ENCODE measurements around the gene TLNRD1.

Gene TLNRD1

GRCh38 chr15:80977627-80978036 lies 23.1 kb upstream of the TLNRD1 start:
- DNase-seq (ENCODE audit: low spot score) = peak; percentile 33

- DNase-seq (ENCODE audit: low spot score) = no peak
These were observed 21.9 kb upstream of the TLNRD1 start for GRCh38 chr15:80978685-80979329.

- DNase-seq (ENCODE audit: low spot score) = no peak
These were observed 21.1 kb upstream of the TLNRD1 start for GRCh38 chr15:80979538-80980200.

DNA sequence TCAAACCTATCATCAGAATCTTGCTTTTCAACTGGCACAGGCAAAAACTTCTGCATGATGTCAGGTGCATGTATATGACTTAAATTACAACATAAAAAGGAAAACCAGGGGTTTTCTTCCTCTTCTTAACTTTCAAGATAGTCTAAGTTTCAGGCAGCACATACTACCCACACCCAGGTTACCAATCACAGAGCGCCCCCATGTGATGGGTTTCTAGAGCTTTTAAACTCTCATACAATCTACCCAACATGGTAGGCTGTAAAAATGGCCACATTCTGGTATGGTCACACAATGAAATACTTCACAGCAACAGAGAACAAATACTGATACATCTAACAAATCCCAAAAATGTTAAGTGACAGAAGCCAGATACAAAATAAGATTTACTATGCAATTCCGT lies 18.5 kb upstream of the TLNRD1 start:
- DNase-seq (ENCODE audit: low spot score) = no peak

GRCh38 chr15:80982839-80983238 lies 17.9 kb upstream of the TLNRD1 start:
- no peak for DNase-seq (ENCODE audit: low spot score)

GRCh38 chr15:80984856-80985255 lies 15.9 kb upstream of the TLNRD1 start:
- DNase-seq (ENCODE audit: low spot score) = no peak

DNA sequence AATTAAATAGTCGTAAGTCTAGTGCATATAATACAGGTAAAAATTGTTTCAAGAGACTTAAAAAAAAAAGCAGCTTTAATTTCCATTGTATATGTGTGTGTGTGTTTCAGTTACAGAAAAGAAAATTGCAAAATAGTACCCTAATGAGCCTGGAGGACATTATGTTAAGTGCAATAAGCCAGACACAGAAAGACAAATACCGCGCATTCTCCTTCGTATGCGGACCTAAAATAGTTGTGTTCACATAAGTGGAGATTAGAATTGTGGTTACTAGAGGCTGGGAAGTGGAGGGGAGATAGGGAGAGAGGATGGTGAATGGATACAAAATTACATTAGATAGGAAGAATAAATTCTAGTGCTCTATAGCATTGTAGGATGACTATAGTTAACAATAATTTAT lies 14.7 kb upstream of the TLNRD1 start:
- DNase-seq (ENCODE audit: low spot score) = no peak

DNA sequence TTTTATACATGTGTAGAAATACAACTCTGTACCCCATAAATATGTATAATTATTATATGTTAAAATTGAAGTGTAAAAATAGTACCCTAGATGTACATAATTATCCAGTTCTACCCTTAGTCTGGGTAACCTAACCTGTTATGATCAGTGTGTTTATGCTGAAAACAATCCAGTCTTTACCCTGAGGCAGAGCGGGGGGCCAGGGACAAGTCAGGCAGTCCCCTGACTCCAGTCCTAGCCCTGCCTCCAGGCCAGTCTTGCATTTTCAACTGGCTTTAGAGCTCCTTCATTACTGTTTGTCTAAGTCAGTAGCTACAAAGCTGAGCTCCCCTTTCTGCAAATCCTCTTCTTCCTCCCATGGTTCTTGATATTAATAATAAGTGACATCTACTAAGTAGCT lies 14.2 kb upstream of the TLNRD1 start:
- no peak for DNase-seq (ENCODE audit: low spot score)

DNA sequence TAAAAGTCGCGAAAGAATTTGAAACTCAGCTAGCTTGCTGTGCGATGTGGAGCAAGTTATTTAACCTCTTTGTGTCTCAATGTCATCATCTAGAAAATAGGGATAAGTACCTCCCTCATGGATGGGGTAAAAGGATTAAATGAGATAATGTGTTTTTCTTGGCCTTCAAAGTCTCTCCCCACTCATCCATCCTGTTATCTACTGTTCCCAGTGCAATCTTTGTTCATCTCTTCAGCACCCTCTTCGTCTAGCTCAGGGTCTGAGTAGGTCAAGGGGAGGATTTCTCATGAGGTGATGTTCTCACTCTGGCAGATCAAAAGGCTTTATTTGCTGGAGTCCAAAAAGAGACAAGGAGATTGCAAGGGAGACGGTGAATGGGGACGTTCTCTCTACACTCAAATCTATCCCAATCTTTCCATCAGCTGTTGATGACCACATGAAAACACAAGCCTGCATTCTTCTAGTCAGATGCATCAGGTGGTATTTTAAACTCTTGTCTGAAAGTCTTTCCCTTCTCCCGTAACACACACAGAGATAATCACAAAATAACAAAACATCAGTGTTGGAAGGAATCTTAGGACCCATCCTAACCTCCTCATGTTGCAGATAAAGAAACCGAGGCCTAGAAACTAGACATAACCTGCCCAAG lies 12.5 kb upstream of the TLNRD1 start:
- no peak for DNase-seq (ENCODE audit: low spot score)

DNA sequence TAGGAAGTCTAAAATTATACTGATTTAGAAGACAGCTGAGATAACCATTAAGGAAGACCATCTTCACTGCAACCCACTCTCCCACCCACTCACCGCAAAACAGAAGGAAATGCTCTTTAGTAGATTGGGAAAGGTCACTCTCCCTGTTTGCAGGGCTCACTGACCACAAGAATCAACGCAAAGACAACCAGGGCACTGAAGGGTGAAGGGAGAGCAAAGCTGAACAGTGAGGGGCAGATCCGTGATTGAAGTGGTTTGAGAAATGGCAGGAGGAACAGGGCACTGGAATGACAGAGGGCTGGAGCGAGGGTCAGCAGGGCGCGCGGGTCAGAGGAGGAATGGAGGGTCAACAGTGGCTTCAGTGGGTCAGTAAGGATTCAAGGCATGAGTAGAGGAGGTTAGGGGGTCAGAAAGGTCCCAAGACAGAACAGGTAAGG lies 11.6 kb upstream of the TLNRD1 start:
- peak; percentile 26 for DNase-seq (ENCODE audit: low spot score)

DNA sequence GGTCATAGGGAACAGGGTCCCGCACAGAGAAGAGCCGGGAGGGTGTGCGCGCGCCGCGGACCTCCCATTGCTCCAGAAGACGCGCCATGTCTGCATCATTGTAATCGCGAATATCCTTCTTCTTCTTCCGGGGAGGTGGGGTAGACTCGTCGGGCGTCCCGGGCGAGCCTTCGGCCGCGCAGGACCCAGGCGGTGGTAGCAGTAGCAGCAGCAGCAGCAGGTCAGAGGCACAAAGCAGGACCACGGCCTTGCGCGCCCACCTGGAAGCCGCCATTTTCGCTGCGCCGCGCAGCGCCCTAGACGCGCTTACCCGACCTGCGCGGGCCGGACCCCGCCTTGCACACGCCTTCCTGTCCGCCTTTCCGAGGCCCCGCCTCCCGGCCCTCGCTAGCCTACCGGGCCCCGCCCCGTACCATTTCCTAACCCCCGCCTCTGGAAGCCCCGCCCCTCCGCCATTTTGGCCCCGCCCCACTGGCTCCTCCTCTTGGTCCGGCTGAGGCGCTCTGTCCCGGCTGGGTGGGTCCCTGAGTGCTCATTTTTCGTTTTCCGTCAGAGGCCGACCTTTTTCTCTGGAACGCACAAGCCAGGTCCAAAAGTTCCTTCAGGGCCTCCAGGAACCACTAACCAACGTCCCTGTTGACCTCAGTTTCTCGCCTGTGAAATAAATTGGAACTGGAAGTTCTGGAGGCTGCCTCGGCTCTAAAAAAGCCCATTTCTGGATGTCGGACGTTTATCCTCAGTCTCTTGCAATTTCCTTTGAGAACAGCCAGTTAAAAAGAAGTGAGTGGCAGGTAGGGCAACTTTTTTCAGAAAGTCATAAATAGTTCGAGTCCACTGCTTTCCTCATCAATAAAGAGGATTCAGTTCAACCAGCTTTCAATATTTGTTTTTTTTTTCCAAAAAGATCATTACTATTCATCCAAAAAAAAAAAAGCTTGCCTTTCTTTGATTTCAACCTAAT lies 10.9 kb upstream of the TLNRD1 start, which contains the start of gene MESD:
MESD (minus strand) TSS at position 302 of the 961 bp plus-strand sequence; CDS start at position 274, 28 bp downstream.
- DNase-seq (ENCODE audit: low spot score) = peak; percentile 93

DNA sequence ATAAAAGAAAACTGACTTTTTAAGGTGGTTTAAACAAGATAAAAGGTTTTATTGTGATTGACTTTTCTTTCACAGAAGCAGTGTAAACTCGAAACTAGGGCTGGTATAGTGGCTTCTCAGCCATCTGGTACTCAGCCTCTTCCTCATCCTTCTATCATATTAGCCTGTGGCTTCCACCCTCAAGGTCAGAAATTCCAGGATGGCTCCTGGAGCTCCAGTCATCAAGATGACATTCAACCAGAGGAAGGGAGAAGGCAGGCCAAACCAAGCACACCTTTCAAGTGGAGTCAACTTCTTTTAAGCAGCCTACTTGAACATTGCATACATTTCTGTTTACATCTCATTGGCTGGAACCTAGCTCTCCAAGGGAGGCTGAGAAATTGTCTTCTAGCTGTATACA lies 9.8 kb upstream of the TLNRD1 start:
- DNase-seq (ENCODE audit: low spot score) = no peak

DNA sequence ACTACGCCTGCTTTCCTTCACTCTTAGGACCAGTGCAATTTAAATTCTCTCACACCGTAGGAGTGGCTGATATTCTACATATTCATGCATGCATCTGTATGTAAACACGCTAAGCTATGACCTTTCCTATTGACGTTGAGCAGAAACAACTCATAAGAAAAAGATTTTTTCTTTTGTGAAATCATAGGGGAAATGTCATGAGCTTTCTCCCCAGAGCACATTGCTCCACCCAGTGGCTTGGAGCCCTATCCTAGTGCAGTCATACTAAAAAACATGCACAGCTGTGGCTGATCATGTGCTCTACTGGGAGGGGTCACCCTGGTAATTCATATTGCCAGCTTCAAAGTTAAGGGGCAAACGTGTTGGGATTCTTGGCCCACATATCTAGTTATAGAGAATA lies 9.3 kb upstream of the TLNRD1 start:
- no peak for DNase-seq (ENCODE audit: low spot score)

DNA sequence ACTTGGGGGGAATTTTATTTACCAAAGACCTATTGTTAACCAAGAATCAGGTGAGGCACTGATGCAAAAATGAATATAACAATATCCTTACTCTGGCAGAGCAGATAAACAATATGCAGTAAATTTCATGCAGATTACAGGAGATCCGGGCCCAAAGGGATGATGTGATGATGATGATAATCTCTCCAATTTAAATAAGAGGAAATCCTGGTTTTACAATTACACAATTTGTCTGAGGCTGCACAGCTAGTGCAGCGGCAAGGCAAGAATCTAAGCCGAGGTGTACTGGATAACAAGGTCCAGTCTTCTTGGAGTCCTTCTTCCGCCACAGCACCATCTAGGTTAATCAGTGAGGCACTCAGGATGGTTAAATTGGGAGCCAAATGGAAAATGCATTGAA lies 8.7 kb upstream of the TLNRD1 start:
- DNase-seq (ENCODE audit: low spot score) = no peak

- DNase-seq (ENCODE audit: low spot score) = no peak
These were observed 8.3 kb upstream of the TLNRD1 start for GRCh38 chr15:80992441-80992840.

- DNase-seq (ENCODE audit: low spot score) = no peak
These were observed 4.5 kb upstream of the TLNRD1 start for GRCh38 chr15:80996247-80996646.

- no peak for DNase-seq (ENCODE audit: low spot score)
These were observed 3.0 kb upstream of the TLNRD1 start for GRCh38 chr15:80997692-80998091.

DNA sequence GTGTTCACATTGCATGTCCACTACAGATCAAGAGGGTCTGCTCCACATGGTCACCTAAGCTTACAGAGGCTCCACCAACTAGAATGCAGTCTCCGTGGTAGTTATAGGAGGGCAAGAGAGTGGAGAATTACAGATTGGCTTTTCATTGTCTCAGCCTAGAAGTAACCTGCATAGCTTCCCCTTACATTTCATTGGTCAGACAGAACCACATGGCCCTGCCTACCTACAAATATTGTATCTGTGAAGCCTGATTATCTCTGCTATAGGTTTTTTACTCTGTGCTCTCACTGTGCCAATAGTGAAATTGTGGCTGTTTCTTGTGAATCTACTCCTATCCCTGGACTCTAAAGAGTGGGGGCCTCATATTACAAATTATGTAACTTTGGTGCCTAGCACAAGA lies 2.5 kb upstream of the TLNRD1 start:
- peak; percentile 41 for DNase-seq (ENCODE audit: low spot score)

- peak; percentile 87 for DNase-seq (ENCODE audit: low spot score)
These were observed 1.1 kb upstream of the TLNRD1 start for GRCh38 chr15:80999623-81000036.

DNA sequence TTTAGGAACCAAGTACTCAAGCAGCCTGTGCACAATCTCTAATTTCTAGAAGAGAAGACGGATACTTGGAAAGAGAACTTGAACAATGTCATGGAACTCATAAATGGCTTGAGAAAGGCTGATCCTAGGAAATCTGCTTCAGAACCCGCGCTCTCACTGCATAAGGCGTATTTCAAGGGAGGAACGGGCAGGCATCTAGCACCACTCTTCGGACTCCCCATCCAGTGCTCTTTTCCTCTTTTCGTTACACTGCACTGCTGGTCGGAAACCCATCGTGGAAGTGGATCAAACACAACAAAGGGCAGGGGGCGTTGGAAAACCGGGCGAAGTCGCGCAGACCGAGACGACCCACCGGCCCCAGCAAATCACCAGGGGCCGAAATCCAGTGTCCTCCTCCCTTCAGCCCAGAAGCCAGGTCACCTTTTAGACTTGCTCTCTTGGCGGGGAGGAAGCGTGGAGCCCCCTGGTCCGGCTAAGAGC lies 539 bp upstream of the TLNRD1 start:
- peak; percentile 54 for DNase-seq (ENCODE audit: low spot score)

GRCh38 chr15:81001152-81002008 lies 657 bp downstream of the TLNRD1 start:
- DNase-seq (ENCODE audit: low spot score) = peak; percentile 58

Data from SW480 (cell line).